Sigmoid colon (tissue), 7 donors: Measurements from ENCODE around the gene CACNA2D3. TPM values are rescaled to one million over a fixed set of nuclear protein-coding genes. Genes with fewer than 3 reads are reported as not detected.

Experiments
- DNase-seq: peaks from one replicate; pipeline ENCODE4 v3.0.0-alpha.2; 2019
- H3K27ac ChIP-seq, 4 donors: fragments of 200-600 bp; sonication (generic); one replicate each; pipeline ENCODE4 v1.5.1; 2016 to 2019; ENCODE audit warnings: mild to moderate bottlenecking in 1 of 4
- H3K27me3 ChIP-seq, 3 donors: fragments of 200-600 bp; sonication (generic); one replicate each; pipeline ENCODE4 v1.5.1; 2019; ENCODE audit warnings: mild to moderate bottlenecking in 1 of 3
- H3K36me3 ChIP-seq, 4 donors: fragments of 200-600 bp; sonication (generic); one replicate each; pipeline ENCODE4 v1.5.1; 2016 to 2019
- H3K4me1 ChIP-seq, 4 donors: fragments of 200-600 bp; sonication (generic); one replicate each; pipeline ENCODE4 v1.5.1; 2017 to 2019
- H3K4me3 ChIP-seq, 4 donors: fragments of 200-600 bp; sonication (generic); one replicate each; pipeline ENCODE4 v1.5.1; 2017 to 2019; ENCODE audit warnings: mild to moderate bottlenecking in 2 of 4, moderate library complexity in 1 of 4
- H3K9me3 ChIP-seq, 4 donors: fragments of 200-600 bp in 3 of 4; sonication (generic) in 3 of 4; one replicate each; pipeline versions ENCODE4 v1.5.1 to v1.6.1; 2013 to 2019
- CTCF ChIP-seq, 4 experiments: fragments of 450-650 bp in 3 of 4; fragments of 200-600 bp in 1 of 4; IDR thresholded peaks; one replicate each; pipeline ENCODE4 v1.5.1; 2016 to 2019; ENCODE audit warnings: antibody characterized with exemption in 4 of 4, mild to moderate bottlenecking in 3 of 4, moderate library complexity in 2 of 4
- EP300 ChIP-seq, 4 donors: sonication (generic); formaldehyde crosslinking; IDR thresholded peaks; one replicate each; pipeline ENCODE4 v1.6.1; 2017; ENCODE audit warnings: antibody characterized with exemption in 4 of 4
- POLR2A ChIP-seq, 2 donors: fragments of 450-650 bp; IDR thresholded peaks; one replicate each; pipeline ENCODE4 v1.6.1; 2016; ENCODE audit warnings: antibody characterized with exemption in 2 of 2, mild to moderate bottlenecking in 2 of 2, moderate library complexity in 2 of 2
- POLR2AphosphoS5 ChIP-seq, 4 donors: sonication (generic); formaldehyde crosslinking; IDR thresholded peaks; one replicate each; pipeline ENCODE4 v1.6.1; 2017; ENCODE audit warnings: antibody characterized with exemption in 4 of 4
- WGBS, 2 donors: extraction: QIAGEN DNeasy Blood & Tissue Kit; methylation state at CpG; one replicate each; pipeline ENCODE4 v1.1.7; 2013; 5-methylcytosine and 5-hydroxymethylcytosine counted together
- intact Hi-C: fragments of 100-400 bp; cut with DNase I; formaldehyde crosslinking; loops from one replicate; pipeline ENCODE4 v1.15.1; 2023
- polyA plus RNA-seq, 3 donors: library from polyadenylated mRNA; stranded (reverse); fragments of 200-250 nt; gene quantifications; one replicate each; pipeline ENCODE4 v1.2.3, GENCODE V29; 2013
- total RNA-seq, 4 donors: library from RNA; depleted of rRNA; stranded (reverse); fragments of >200 nt; gene quantifications; one replicate each; pipeline ENCODE4 v1.1.0, GENCODE V29; 2016
- donor health status: healthy with polysubstance abuse.
- donor health status: Bipolar disorder and iron deficiency.
- donor health status: healthy.

CACNA2D3 gene
- total and polyA plus RNA-seq, 7 donors = 0.32 to 10.2 (median 4.8) TPM; not detected in 1

DNA sequence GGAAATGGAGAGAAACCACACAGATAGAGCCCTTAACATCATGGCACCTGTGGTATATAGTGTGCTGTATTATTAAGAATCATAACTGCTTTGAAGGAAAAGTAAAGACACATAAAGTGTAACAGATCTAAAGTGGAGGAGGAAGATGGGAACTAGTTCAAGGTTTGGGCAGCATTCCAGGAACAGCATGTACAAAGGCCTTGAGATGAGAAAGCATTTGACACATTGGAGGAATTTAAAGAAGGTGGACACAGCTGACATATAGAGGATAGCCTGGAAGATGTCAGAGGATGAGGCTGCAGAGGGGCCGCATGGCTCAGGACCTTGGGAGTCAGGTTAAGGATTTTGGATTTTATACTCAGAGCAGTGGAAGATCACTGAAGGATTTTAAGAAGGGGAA, 766.5 kb downstream of the CACNA2D3 start:
- WGBS, 2 donors = 94 to 96% methylated on average over 1 of the region's 1 CpG
- peaks cover 0 to 55% (median 48%) of the 10 kb centered on the region in 4 donors for H3K4me1 ChIP-seq
- no peak for DNase-seq

DNA sequence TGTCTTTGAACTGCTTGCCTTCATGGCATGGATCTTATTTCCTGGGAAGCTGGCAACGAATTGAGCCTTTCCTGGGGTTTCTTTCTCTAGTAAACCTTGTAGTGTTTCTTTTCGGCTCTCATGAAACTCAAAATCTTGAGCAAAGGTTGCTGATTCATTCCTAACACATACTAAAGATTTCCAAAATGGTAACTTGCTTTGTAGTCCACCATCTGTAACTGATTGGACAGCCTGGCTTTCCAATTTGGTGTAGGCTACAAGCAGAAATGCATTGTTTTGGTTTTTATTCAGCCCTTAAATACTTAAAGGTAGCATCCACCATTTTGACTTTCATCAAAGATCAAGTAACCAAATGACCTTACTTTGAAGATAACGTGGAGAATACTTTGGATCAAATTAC, 767.4 kb downstream of the CACNA2D3 start:
- no peak for DNase-seq
- Histone ChIP-seq H3K9me3 (no peaks in the 10 kb centered on the region), H3K4me3 (no peak overlapping the region), H3K27me3 (no peaks in the 10 kb centered on the region), H3K4me1 (peaks cover 0 to 55% (median 48%) of the 10 kb centered on the region in 4 donors), H3K36me3 (no peaks in the 10 kb centered on the region), H3K27ac (peak overlapping the region; percentile 15 to 88 (median 87))
- intact Hi-C loops = loop anchor here (5.0 kb wide), 1 partner anchor 593 kb away; no protein-coding TSS in a partner anchor
- TF ChIP-seq CTCF (IDR thresholded peaks at IDR 0.05) (no peak), EP300 (IDR thresholded peaks at IDR 0.05) (no peak), POLR2A (IDR thresholded peaks at IDR 0.05) (no peak), POLR2AphosphoS5 (IDR thresholded peaks at IDR 0.05) (no peak)
- WGBS, 2 donors = 83 to 92% methylated on average over 3 of the region's 3 CpGs

More for the DNA sequence above, 766.5 kb downstream of the CACNA2D3 start:
- peak in 3 of 4 donors; percentile 44 to 91 (median 73) for TF ChIP-seq EP300 (IDR thresholded peaks at IDR 0.05)
- TF ChIP-seq POLR2A (IDR thresholded peaks at IDR 0.05) = no peak
- no peak for TF ChIP-seq CTCF (IDR thresholded peaks at IDR 0.05)
- TF ChIP-seq POLR2AphosphoS5 (IDR thresholded peaks at IDR 0.05) = peak in 3 of 4 donors; percentile 81 to 89 (median 88)
- Histone ChIP-seq H3K27ac (peak overlapping the region; percentile 15 to 87 (median 80)), H3K36me3 (no peaks in the 10 kb centered on the region), H3K27me3 (no peaks in the 10 kb centered on the region), H3K9me3 (no peaks in the 10 kb centered on the region), H3K4me3 (no peak overlapping the region)
- intact Hi-C loops = no loop called here

DNA sequence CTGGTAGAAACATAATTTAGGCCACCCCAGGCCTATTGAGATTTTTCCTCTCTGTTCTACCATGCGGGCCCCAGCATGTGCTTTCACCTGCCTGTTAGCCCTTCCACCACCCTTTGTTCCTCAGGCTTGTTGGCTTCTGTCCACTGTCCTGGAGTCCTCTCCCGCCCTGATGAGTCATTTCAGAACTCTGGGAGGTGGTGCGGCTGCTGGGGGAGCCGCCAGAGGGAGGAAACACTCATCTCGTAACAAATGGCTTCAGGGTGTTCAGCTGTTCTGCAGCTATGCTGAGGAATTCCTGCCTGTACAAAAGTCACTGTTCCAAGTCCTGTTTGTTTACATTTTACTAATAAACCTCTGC, 769.2 kb downstream of the CACNA2D3 start:
- Histone ChIP-seq H3K4me3 (no peak overlapping the region), H3K27me3 (no peaks in the 10 kb centered on the region), H3K9me3 (no peaks in the 10 kb centered on the region), H3K36me3 (no peaks in the 10 kb centered on the region), H3K27ac (peak overlapping the region; percentile 82 to 88 (median 87)), H3K4me1 (peaks cover 0 to 55% (median 48%) of the 10 kb centered on the region in 4 donors)
- intact Hi-C loops = loop anchor here (5.0 kb wide), 1 partner anchor 591 kb away; no protein-coding TSS in a partner anchor
- 5 to 33% methylated on average over 5 of the region's 5 CpGs for WGBS, 2 donors
- peak; percentile 94 for DNase-seq
- TF ChIP-seq POLR2A (IDR thresholded peaks at IDR 0.05) (no peak), EP300 (IDR thresholded peaks at IDR 0.05) (peak in 2 of 4 donors; percentile 29 to 75), CTCF (IDR thresholded peaks at IDR 0.05) (peak; percentile 35 to 58 (median 52)), POLR2AphosphoS5 (IDR thresholded peaks at IDR 0.05) (peak in 3 of 4 donors; percentile 75 to 82 (median 79))

- Histone ChIP-seq H3K27me3 (no peaks in the 10 kb centered on the region), H3K9me3 (no peaks in the 10 kb centered on the region), H3K4me1 (peaks cover 0 to 55% (median 48%) of the 10 kb centered on the region in 4 donors), H3K4me3 (no peak overlapping the region), H3K27ac (peak overlapping the region; percentile 82 to 88 (median 87)), H3K36me3 (no peaks in the 10 kb centered on the region)
- TF ChIP-seq CTCF (IDR thresholded peaks at IDR 0.05) = no peak
- no peak for TF ChIP-seq POLR2AphosphoS5 (IDR thresholded peaks at IDR 0.05)
- TF ChIP-seq EP300 (IDR thresholded peaks at IDR 0.05) = no peak
- no peak for TF ChIP-seq POLR2A (IDR thresholded peaks at IDR 0.05)
- 60 to 94% methylated on average over 2 of the region's 2 CpGs for WGBS, 2 donors
- intact Hi-C loops = loop anchor here (5.0 kb wide), 1 partner anchor 590 kb away; no protein-coding TSS in a partner anchor
- DNase-seq = no peak
Observed at GRCh38 chr3:54892168-54892567, 769.8 kb downstream of the CACNA2D3 start.

DNA sequence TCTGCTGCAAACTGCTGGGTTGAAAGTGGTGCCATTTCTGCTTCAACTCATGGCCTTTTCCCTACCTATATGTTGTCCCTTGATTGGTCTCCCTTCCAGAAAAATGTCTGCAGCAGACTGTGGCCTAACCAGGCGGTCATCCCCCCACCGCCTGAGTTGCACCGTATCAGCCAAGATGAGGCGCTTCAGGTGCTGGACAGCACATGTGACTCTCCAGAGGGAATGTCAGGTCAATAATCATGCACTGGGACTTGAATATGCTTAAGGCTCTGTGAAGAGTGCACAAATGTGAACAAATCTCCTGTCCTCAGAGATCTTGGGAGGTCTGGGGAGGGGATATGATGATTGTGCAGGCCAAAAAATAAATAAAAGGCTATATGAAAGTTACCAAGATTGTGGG, 773.3 kb downstream of the CACNA2D3 start:
- Histone ChIP-seq H3K36me3 (no peaks in the 10 kb centered on the region), H3K4me3 (no peak overlapping the region), H3K4me1 (peaks cover 0 to 26% (median 23%) of the 10 kb centered on the region in 4 donors), H3K27me3 (no peaks in the 10 kb centered on the region), H3K9me3 (no peaks in the 10 kb centered on the region), H3K27ac (no peak overlapping the region)
- intact Hi-C loops = no loop called here
- no peak for DNase-seq
- 96 to 97% methylated on average over 4 of the region's 4 CpGs for WGBS, 2 donors
- TF ChIP-seq CTCF (IDR thresholded peaks at IDR 0.05) = no peak
